ENCODE measurements around the gene TEX52. TPM values are rescaled to one million over a fixed set of nuclear protein-coding genes. Genes with fewer than 3 reads are reported as not detected.

Gene TEX52
- total RNA-seq, 1 experiment from 2014 or later, result not detected

- DNase-seq, result no peak
- Mint-ChIP-seq H3K27me3 (ENCODE audit: unreplicated experiment) (no peaks in the 10 kb centered on the region), H3K36me3 (ENCODE audit: insufficient read depth, unreplicated experiment) (peaks cover 23% of the 10 kb centered on the region), H3K4me1 (ENCODE audit: low read depth, unreplicated experiment) (peaks cover 11% of the 10 kb centered on the region), H3K4me3 (ENCODE audit: low read depth, unreplicated experiment) (no peak overlapping the region), H3K9me3 (ENCODE audit: low read depth, unreplicated experiment) (no peaks in the 10 kb centered on the region), H3K27ac (ENCODE audit: unreplicated experiment) (no peak overlapping the region)
- CTCF ChIA-PET, result interaction anchor here (0.6 to 0.8 kb wide), 2 partner anchors 36 to 63 kb away, joined by 3 read pairs; no protein-coding TSS in a partner anchor
- TF ChIP-seq CTCF (IDR thresholded peaks at IDR 0.05; ENCODE audit: unreplicated experiment), result peak; percentile 15
- no TSS peak for BruUV-seq (replicated peaks)
- intact Hi-C loops (cut with micrococcal nuclease; ENCODE audit: unreplicated experiment), result no loop called here
Measured at GRCh38 chr12:2853626-2854025, 3.2 kb downstream of the TEX52 start.

GRCh38 chr12:2851931-2852330 lies 4.9 kb downstream of the TEX52 start:
- CTCF ChIA-PET, result no interaction called here
- no peaks in the 10 kb centered on the region for H3K27me3 Mint-ChIP-seq (ENCODE audit: unreplicated experiment)
- BruUV-seq (replicated peaks), result no TSS peak
- intact Hi-C loops (cut with micrococcal nuclease; ENCODE audit: unreplicated experiment), result no loop called here
- TF ChIP-seq CTCF (IDR thresholded peaks at IDR 0.05; ENCODE audit: unreplicated experiment), result no peak
- no peak overlapping the region for H3K27ac Mint-ChIP-seq (ENCODE audit: unreplicated experiment)
- DNase-seq, result no peak
- peaks cover 11% of the 10 kb centered on the region for H3K4me1 Mint-ChIP-seq (ENCODE audit: low read depth, unreplicated experiment)
- H3K4me3 Mint-ChIP-seq (ENCODE audit: low read depth, unreplicated experiment), result no peak overlapping the region
- peaks cover 20% of the 10 kb centered on the region for H3K36me3 Mint-ChIP-seq (ENCODE audit: insufficient read depth, unreplicated experiment)
- H3K9me3 Mint-ChIP-seq (ENCODE audit: low read depth, unreplicated experiment), result no peaks in the 10 kb centered on the region

GRCh38 chr12:2845280-2845679 lies 11.6 kb downstream of the TEX52 start:
- Mint-ChIP-seq H3K27me3 (ENCODE audit: unreplicated experiment) (no peaks in the 10 kb centered on the region), H3K27ac (ENCODE audit: unreplicated experiment) (no peak overlapping the region), H3K4me1 (ENCODE audit: low read depth, unreplicated experiment) (peaks cover 11% of the 10 kb centered on the region), H3K36me3 (ENCODE audit: insufficient read depth, unreplicated experiment) (peaks cover 24% of the 10 kb centered on the region), H3K9me3 (ENCODE audit: low read depth, unreplicated experiment) (no peaks in the 10 kb centered on the region), H3K4me3 (ENCODE audit: low read depth, unreplicated experiment) (no peak overlapping the region)
- no TSS peak for BruUV-seq (replicated peaks)
- CTCF ChIA-PET, result no interaction called here
- no peak for DNase-seq
- TF ChIP-seq CTCF (IDR thresholded peaks at IDR 0.05; ENCODE audit: unreplicated experiment), result no peak
- intact Hi-C loops (cut with micrococcal nuclease; ENCODE audit: unreplicated experiment), result no loop called here

GRCh38 chr12:2844786-2845185 lies 12.1 kb downstream of the TEX52 start:
- Mint-ChIP-seq H3K4me1 (ENCODE audit: low read depth, unreplicated experiment) (peaks cover 9% of the 10 kb centered on the region), H3K9me3 (ENCODE audit: low read depth, unreplicated experiment) (no peaks in the 10 kb centered on the region), H3K27ac (ENCODE audit: unreplicated experiment) (no peak overlapping the region), H3K27me3 (ENCODE audit: unreplicated experiment) (no peaks in the 10 kb centered on the region), H3K36me3 (ENCODE audit: insufficient read depth, unreplicated experiment) (peaks cover 22% of the 10 kb centered on the region), H3K4me3 (ENCODE audit: low read depth, unreplicated experiment) (no peak overlapping the region)
- intact Hi-C loops (cut with micrococcal nuclease; ENCODE audit: unreplicated experiment), result no loop called here
- CTCF ChIA-PET, result no interaction called here
- no peak for DNase-seq
- BruUV-seq (replicated peaks), result no TSS peak
- no peak for TF ChIP-seq CTCF (IDR thresholded peaks at IDR 0.05; ENCODE audit: unreplicated experiment)
